ENCODE measurements around the gene HPS4. TPM values are rescaled to one million over a fixed set of nuclear protein-coding genes. Genes with fewer than 3 reads are reported as not detected.

HPS4 gene
- total and polyA plus RNA-seq, 4 donors, result 26.7 to 34.3 (median 34.2) TPM

DNA sequence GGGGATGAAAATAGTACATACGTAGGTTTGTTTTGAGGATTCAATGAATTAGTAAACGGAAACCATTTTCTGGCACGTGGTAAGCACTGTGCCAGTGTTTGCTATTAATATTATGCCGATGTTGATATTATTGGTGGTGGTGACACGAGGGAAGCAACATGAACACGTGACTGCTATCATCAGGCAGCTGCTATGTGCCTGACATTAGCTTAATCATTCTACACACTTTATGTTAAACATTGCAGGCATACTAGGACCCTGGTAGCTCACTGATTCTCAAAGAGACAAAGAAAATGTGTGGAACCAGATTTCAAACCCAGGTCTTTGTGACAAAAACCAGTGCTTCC lies 750 bp upstream of the HPS4 start:
- H3K27ac ChIP-seq (ENCODE audit: low read depth, low read length), result no peak overlapping the region
- WGBS (ENCODE audit: insufficient coverage), result 3% methylated on average over 3 of the region's 6 CpGs
- DNase-seq (ENCODE audit: low read depth in 4 of 6, low spot score in 6 of 6), result no peak
- H3K4me1 ChIP-seq (ENCODE audit: control insufficient read depth, insufficient read depth, low read length), result peaks cover 15% of the 10 kb centered on the region
- H3K4me3 ChIP-seq (ENCODE audit: low read depth, low read length), result peak overlapping the region; percentile 98
- no peaks in the 10 kb centered on the region for H3K27me3 ChIP-seq (ENCODE audit: control insufficient read depth, insufficient read depth, low read length)
- no peaks in the 10 kb centered on the region for H3K9me3 ChIP-seq (ENCODE audit: control insufficient read depth, insufficient read depth, low read length)
- peaks cover 21% of the 10 kb centered on the region for H3K36me3 ChIP-seq (ENCODE audit: control insufficient read depth, insufficient read depth, low read length)

DNA sequence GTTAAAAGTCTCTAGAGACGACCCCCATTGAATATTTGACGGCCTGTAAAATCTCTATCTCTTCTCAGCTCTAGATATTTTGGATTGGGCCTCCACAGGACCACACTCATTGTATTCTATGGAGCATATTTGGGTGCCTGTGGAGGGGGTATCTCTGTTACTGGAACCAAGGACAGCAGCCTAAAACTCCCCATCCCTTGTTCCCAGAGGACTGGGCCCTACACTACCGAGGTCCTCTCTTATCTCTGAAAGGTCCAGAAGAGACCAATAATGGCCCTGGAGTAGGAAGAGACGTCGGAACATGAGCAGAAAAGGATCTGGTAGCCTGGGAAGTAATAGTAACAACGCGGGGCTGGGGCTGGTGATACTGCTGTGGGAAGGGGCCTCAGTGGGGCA lies 542 bp downstream of the HPS4 start:
- Histone ChIP-seq H3K9me3 (ENCODE audit: control insufficient read depth, insufficient read depth, low read length) (no peaks in the 10 kb centered on the region), H3K4me3 (ENCODE audit: low read depth, low read length) (peak overlapping the region; percentile 98), H3K27ac (ENCODE audit: low read depth, low read length) (peak overlapping the region; percentile 94), H3K27me3 (ENCODE audit: control insufficient read depth, insufficient read depth, low read length) (no peaks in the 10 kb centered on the region), H3K4me1 (ENCODE audit: control insufficient read depth, insufficient read depth, low read length) (peaks cover 17% of the 10 kb centered on the region), H3K36me3 (ENCODE audit: control insufficient read depth, insufficient read depth, low read length) (peaks cover 16% of the 10 kb centered on the region)
- DNase-seq (ENCODE audit: low read depth in 4 of 6, low spot score in 6 of 6), result no peak
- WGBS (ENCODE audit: insufficient coverage), result 0% methylated on average over 4 of the region's 7 CpGs

GRCh38 chr22:26482161-26482560 lies 1.4 kb downstream of the HPS4 start:
- no peak overlapping the region for H3K27ac ChIP-seq (ENCODE audit: low read depth, low read length)
- WGBS (ENCODE audit: insufficient coverage), result 92% methylated on average over 3 of the region's 5 CpGs
- no peaks in the 10 kb centered on the region for H3K9me3 ChIP-seq (ENCODE audit: control insufficient read depth, insufficient read depth, low read length)
- DNase-seq (ENCODE audit: low read depth in 4 of 6, low spot score in 6 of 6), result no peak
- H3K36me3 ChIP-seq (ENCODE audit: control insufficient read depth, insufficient read depth, low read length), result peaks cover 12% of the 10 kb centered on the region
- no peak overlapping the region for H3K4me3 ChIP-seq (ENCODE audit: low read depth, low read length)
- H3K4me1 ChIP-seq (ENCODE audit: control insufficient read depth, insufficient read depth, low read length), result peaks cover 17% of the 10 kb centered on the region
- no peaks in the 10 kb centered on the region for H3K27me3 ChIP-seq (ENCODE audit: control insufficient read depth, insufficient read depth, low read length)

GRCh38 chr22:26481694-26482093 lies 1.9 kb downstream of the HPS4 start:
- DNase-seq (ENCODE audit: low read depth in 4 of 6, low spot score in 6 of 6), result no peak
- H3K4me1 ChIP-seq (ENCODE audit: control insufficient read depth, insufficient read depth, low read length), result peaks cover 17% of the 10 kb centered on the region
- no peak overlapping the region for H3K4me3 ChIP-seq (ENCODE audit: low read depth, low read length)
- H3K27ac ChIP-seq (ENCODE audit: low read depth, low read length), result no peak overlapping the region
- H3K27me3 ChIP-seq (ENCODE audit: control insufficient read depth, insufficient read depth, low read length), result no peaks in the 10 kb centered on the region
- 82% methylated on average over 4 of the region's 4 CpGs for WGBS (ENCODE audit: insufficient coverage)
- no peaks in the 10 kb centered on the region for H3K9me3 ChIP-seq (ENCODE audit: control insufficient read depth, insufficient read depth, low read length)
- H3K36me3 ChIP-seq (ENCODE audit: control insufficient read depth, insufficient read depth, low read length), result peaks cover 12% of the 10 kb centered on the region

DNA sequence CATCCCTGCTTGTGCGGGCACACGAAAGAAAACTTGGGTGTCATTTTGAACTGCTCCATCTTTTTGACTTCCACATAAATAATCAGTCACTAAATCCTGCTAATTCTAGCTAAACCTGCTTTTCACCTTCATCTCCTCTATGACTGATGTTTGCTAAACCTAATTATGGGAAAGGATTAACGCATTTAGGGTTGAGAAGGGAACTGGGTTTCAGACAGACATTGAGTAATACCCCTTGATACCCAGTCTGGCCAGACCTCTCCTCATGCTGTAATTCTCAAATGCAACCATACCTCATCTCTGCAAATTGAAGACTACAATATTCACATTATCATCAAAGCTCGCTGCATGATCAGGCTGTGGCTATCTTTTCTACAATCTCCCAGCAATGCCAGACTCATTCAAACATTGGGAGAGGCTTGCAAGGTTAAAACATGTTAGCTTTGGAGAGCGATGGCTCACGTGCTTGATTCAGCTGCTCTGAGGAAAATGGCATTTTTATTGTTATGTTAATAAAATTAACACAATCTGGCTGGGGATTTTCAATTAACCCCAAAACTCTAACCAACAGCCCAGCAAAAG lies 2.4 kb downstream of the HPS4 start:
- Histone ChIP-seq H3K4me1 (ENCODE audit: control insufficient read depth, insufficient read depth, low read length) (peaks cover 17% of the 10 kb centered on the region), H3K27ac (ENCODE audit: low read depth, low read length) (no peak overlapping the region), H3K36me3 (ENCODE audit: control insufficient read depth, insufficient read depth, low read length) (peaks cover 17% of the 10 kb centered on the region), H3K4me3 (ENCODE audit: low read depth, low read length) (no peak overlapping the region), H3K27me3 (ENCODE audit: control insufficient read depth, insufficient read depth, low read length) (no peaks in the 10 kb centered on the region), H3K9me3 (ENCODE audit: control insufficient read depth, insufficient read depth, low read length) (no peaks in the 10 kb centered on the region)
- DNase-seq (ENCODE audit: low read depth in 4 of 6, low spot score in 6 of 6), result no peak
- 80% methylated on average over 1 of the region's 6 CpGs for WGBS (ENCODE audit: insufficient coverage)

DNA sequence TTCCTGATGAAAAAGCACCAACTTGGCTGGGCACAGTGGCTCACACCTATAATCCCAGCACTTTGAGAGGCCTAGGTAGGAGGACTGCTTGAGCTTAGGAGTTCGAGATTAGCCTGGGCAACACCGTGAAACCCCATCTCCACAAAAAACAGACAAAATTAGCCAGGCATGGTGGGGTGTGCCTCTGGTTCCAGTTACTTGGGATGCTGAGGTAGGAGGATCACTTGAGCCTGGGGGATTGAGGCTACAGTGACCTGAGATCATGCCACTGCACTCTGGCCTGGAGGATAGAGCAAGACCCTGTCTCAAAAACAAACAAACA lies 3.0 kb downstream of the HPS4 start:
- Histone ChIP-seq H3K36me3 (ENCODE audit: control insufficient read depth, insufficient read depth, low read length) (peaks cover 23% of the 10 kb centered on the region), H3K27ac (ENCODE audit: low read depth, low read length) (no peak overlapping the region), H3K4me1 (ENCODE audit: control insufficient read depth, insufficient read depth, low read length) (peaks cover 17% of the 10 kb centered on the region), H3K9me3 (ENCODE audit: control insufficient read depth, insufficient read depth, low read length) (no peaks in the 10 kb centered on the region), H3K27me3 (ENCODE audit: control insufficient read depth, insufficient read depth, low read length) (no peaks in the 10 kb centered on the region), H3K4me3 (ENCODE audit: low read depth, low read length) (no peak overlapping the region)
- no peak for DNase-seq (ENCODE audit: low read depth in 4 of 6, low spot score in 6 of 6)
- WGBS (ENCODE audit: insufficient coverage), result no CpG with 5 or more reads among the region's 2 CpGs

GRCh38 chr22:26479792-26480610 lies 3.6 kb downstream of the HPS4 start:
- 75% methylated on average over 9 of the region's 12 CpGs for WGBS (ENCODE audit: insufficient coverage)
- H3K4me3 ChIP-seq (ENCODE audit: low read depth, low read length), result peak overlapping the region; percentile 17

DNA sequence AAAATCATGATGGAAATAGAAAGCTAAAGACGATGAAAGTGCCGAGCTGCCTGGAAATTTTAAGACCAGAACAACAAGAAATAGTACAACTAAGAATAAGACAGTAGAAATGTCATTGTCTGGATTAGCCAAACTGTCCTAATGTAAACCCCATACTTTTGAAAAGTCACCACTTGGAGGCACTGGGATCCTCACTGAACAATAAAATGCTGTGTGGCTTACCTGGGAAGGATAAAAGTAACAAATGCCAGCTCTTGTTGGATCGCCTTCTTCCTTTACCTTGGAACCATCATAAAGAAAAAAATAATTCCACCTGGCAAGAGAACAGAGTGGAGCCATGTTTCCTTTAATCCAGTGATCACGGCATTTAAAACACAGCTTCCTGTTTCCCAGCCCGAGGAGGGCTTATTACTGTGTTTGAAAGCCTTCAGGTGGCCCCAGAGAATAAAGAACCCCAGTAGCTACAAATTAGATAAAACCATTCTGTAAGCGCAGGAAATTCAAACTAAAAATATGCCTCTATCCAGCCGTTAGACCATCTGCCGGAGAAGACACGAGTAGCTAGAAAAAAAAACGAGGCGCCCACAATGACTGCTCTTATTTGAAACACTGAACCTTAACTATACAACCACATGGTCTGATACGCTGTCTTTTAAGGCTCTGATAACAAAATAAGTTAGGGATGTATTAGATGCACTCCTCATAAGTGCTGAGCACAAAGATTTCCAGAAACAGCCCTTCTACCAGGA lies 4.4 kb downstream of the HPS4 start:
- H3K4me3 ChIP-seq (ENCODE audit: low read depth, low read length), result peak overlapping the region; percentile 17

More at GRCh38 chr22:26479792-26480610, 3.6 kb downstream of the HPS4 start:
- H3K36me3 ChIP-seq (ENCODE audit: control insufficient read depth, insufficient read depth, low read length), result peaks cover 28% of the 10 kb centered on the region
- H3K27ac ChIP-seq (ENCODE audit: low read depth, low read length), result peak overlapping the region; percentile 6
- peaks cover 17% of the 10 kb centered on the region for H3K4me1 ChIP-seq (ENCODE audit: control insufficient read depth, insufficient read depth, low read length)
- H3K27me3 ChIP-seq (ENCODE audit: control insufficient read depth, insufficient read depth, low read length), result no peaks in the 10 kb centered on the region
- no peak for DNase-seq (ENCODE audit: low read depth in 4 of 6, low spot score in 6 of 6)
- no peaks in the 10 kb centered on the region for H3K9me3 ChIP-seq (ENCODE audit: control insufficient read depth, insufficient read depth, low read length)

GRCh38 chr22:26477341-26477731 lies 6.2 kb downstream of the HPS4 start:
- Histone ChIP-seq H3K4me1 (ENCODE audit: control insufficient read depth, insufficient read depth, low read length) (peaks cover 17% of the 10 kb centered on the region), H3K27me3 (ENCODE audit: control insufficient read depth, insufficient read depth, low read length) (no peaks in the 10 kb centered on the region), H3K4me3 (ENCODE audit: low read depth, low read length) (no peak overlapping the region), H3K36me3 (ENCODE audit: control insufficient read depth, insufficient read depth, low read length) (peaks cover 40% of the 10 kb centered on the region), H3K27ac (ENCODE audit: low read depth, low read length) (peak overlapping the region; percentile 64), H3K9me3 (ENCODE audit: control insufficient read depth, insufficient read depth, low read length) (no peaks in the 10 kb centered on the region)
- WGBS (ENCODE audit: insufficient coverage), result no CpG with 5 or more reads among the region's 4 CpGs
- DNase-seq (ENCODE audit: low read depth in 4 of 6, low spot score in 6 of 6), result no peak

More for the DNA sequence above, 4.4 kb downstream of the HPS4 start:
- Histone ChIP-seq H3K27ac (ENCODE audit: low read depth, low read length) (peak overlapping the region; percentile 6), H3K4me1 (ENCODE audit: control insufficient read depth, insufficient read depth, low read length) (peaks cover 17% of the 10 kb centered on the region), H3K27me3 (ENCODE audit: control insufficient read depth, insufficient read depth, low read length) (no peaks in the 10 kb centered on the region), H3K9me3 (ENCODE audit: control insufficient read depth, insufficient read depth, low read length) (no peaks in the 10 kb centered on the region), H3K36me3 (ENCODE audit: control insufficient read depth, insufficient read depth, low read length) (peaks cover 29% of the 10 kb centered on the region)
- WGBS (ENCODE audit: insufficient coverage), result 34% methylated on average over 8 of the region's 12 CpGs
- DNase-seq (ENCODE audit: low read depth in 4 of 6, low spot score in 6 of 6), result peak in 2 of 6 donors; percentile 72 to 77
